Neutrophil (primary cell): ENCODE results near the gene XAB2.

Experiments used
- H3K27ac ChIP-seq: fragments of 200-600 bp; sonication (generic); 2 replicates; pipeline ENCODE4 v1.5.1; 2016; ENCODE audit warnings: mild to moderate bottlenecking, moderate library complexity
- H3K27me3 ChIP-seq: fragments of 200-600 bp; sonication (generic); 2 replicates; pipeline ENCODE4 v1.6.0; 2016; ENCODE audit warnings: mild to moderate bottlenecking
- H3K36me3 ChIP-seq: fragments of 200-600 bp; sonication (generic); 2 replicates; pipeline ENCODE4 v1.5.1; 2017
- H3K4me1 ChIP-seq, 2 experiments: fragments of 200-600 bp in 1 of 2; sonication (generic) in 1 of 2; 1 replicate in 1 of 2; 2 replicates in 1 of 2; pipeline versions ENCODE4 v1.5.1 to v1.6.1; 2013 to 2016; ENCODE audit warnings: low read depth in 1 of 2, low read length in 1 of 2, mild to moderate bottlenecking in 1 of 2, moderate library complexity in 1 of 2; ENCODE audit not compliant: control insufficient read depth in 1 of 2, insufficient read depth in 1 of 2
- H3K4me3 ChIP-seq, 2 experiments: fragments of 200-600 bp in 1 of 2; sonication (generic) in 1 of 2; 1 replicate in 1 of 2; 2 replicates in 1 of 2; pipeline ENCODE4 v1.5.1; 2013 to 2016; ENCODE audit warnings: low read depth in 1 of 2, low read length in 1 of 2, mild to moderate bottlenecking in 1 of 2, moderate library complexity in 1 of 2
- H3K9me3 ChIP-seq: fragments of 200-600 bp; sonication (generic); 2 replicates; pipeline ENCODE4 v1.5.1; 2016
- TF ChIP-seq, protein P1 (sequence below): fragments of 200-600 bp; sonication (generic); IDR thresholded peaks from 2 replicates; pipeline ENCODE4 v1.5.1; 2016; ENCODE audit warnings: antibody characterized with exemption

The XAB2 gene

DNA sequence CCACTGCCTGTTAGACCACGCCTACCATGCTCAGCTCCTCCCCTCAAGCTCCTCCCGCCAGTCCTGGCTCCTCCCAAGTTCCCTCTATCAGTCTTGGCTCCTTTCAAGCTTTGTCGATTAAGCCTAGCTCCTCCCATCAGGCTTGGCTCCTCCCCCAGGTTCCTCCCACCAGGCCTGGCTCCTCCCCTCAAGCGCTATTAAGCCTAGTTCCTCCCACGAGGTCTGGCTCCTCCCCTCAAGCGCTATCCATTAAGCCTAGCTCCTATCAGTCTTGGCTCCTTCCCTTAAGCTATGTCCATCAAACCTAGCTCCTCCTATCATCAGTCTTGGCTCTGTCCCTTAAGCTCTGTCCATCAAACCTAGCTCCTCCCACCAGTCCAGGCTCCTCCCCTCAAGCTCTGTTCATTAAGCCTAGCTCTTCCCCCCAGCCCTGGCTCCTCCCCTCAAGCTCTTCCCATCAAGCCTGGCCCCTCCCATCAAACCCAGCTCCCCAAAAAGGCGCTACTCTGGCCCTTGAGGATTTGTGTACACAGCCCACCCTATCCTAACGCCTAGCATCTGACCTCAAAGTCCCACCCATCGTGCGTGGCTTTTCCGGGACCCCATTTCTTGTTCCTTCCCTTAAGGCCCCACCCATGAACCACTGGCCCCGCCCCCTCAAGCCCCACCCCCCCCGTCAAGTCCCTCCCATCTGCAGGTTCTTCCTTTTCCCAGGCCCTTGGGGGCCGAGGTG lies 23.7 kb downstream of the XAB2 start:
- H3K9me3 ChIP-seq, result no peaks in the 10 kb centered on the region
- no peak overlapping the region for H3K27ac ChIP-seq
- no peaks in the 10 kb centered on the region for H3K4me1 ChIP-seq
- no peaks in the 10 kb centered on the region for H3K36me3 ChIP-seq
- no peak overlapping the region for H3K4me3 ChIP-seq
- TF ChIP-seq, protein P1, sequence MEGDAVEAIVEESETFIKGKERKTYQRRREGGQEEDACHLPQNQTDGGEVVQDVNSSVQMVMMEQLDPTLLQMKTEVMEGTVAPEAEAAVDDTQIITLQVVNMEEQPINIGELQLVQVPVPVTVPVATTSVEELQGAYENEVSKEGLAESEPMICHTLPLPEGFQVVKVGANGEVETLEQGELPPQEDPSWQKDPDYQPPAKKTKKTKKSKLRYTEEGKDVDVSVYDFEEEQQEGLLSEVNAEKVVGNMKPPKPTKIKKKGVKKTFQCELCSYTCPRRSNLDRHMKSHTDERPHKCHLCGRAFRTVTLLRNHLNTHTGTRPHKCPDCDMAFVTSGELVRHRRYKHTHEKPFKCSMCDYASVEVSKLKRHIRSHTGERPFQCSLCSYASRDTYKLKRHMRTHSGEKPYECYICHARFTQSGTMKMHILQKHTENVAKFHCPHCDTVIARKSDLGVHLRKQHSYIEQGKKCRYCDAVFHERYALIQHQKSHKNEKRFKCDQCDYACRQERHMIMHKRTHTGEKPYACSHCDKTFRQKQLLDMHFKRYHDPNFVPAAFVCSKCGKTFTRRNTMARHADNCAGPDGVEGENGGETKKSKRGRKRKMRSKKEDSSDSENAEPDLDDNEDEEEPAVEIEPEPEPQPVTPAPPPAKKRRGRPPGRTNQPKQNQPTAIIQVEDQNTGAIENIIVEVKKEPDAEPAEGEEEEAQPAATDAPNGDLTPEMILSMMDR, result no peak
- H3K27me3 ChIP-seq, result peaks cover 35% of the 10 kb centered on the region

DNA sequence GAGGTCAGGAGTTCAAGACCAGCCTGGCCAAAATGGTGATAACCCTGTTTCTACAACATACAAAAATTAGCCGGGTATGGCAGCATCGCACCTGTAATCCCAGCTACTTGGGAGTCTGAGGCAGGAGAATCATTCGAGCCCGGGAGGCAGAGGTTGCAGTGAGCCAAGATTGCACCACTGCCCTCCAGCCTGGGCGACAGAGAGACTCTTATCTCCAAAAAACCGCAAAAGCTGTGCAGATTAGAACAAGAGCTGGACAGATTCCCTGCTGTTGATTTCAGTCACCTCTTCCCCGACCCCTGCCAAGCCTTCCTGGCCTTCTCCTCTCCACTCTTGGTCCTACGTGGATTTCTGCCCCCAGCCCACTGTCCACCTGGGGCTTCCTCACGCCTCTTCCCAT lies 25.4 kb downstream of the XAB2 start:
- no peak overlapping the region for H3K4me3 ChIP-seq
- H3K27me3 ChIP-seq, result peaks cover 37% of the 10 kb centered on the region
- no peak overlapping the region for H3K27ac ChIP-seq
- no peaks in the 10 kb centered on the region for H3K4me1 ChIP-seq
- no peaks in the 10 kb centered on the region for H3K36me3 ChIP-seq
- no peaks in the 10 kb centered on the region for H3K9me3 ChIP-seq
- TF ChIP-seq, protein P1, result no peak

DNA sequence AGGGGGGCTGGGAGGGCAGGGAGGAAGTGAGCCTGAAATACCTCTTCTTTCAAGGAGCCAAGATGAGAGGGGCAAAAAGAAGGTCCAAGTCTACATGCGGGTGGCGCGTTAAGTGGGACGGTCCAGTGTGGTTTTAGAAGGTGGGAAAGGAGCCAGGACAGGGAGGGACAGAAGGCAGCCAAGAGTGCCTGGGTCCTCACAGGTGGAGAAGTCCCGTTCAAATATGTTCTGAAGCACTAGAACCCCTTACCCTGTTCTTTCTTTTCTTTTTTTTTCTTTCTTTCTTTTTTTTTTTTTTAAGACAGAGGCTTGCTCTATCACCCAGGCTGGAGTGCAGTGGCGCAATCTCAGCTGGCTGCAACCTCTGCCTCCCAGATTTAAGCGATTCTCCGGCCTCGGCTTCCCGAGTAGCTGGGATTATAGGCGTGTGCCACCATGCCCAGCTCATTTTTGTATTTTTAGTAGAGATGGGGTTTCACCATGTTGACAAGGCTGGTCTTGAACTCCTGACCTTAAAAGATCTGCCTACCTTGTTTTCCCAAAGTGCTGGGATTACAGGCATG lies 26.3 kb downstream of the XAB2 start:
- Histone ChIP-seq H3K4me3 (no peak overlapping the region), H3K36me3 (no peaks in the 10 kb centered on the region), H3K9me3 (no peaks in the 10 kb centered on the region), H3K27ac (no peak overlapping the region), H3K27me3 (peaks cover 46% of the 10 kb centered on the region), H3K4me1 (no peaks in the 10 kb centered on the region)
- TF ChIP-seq, protein P1, result no peak

DNA sequence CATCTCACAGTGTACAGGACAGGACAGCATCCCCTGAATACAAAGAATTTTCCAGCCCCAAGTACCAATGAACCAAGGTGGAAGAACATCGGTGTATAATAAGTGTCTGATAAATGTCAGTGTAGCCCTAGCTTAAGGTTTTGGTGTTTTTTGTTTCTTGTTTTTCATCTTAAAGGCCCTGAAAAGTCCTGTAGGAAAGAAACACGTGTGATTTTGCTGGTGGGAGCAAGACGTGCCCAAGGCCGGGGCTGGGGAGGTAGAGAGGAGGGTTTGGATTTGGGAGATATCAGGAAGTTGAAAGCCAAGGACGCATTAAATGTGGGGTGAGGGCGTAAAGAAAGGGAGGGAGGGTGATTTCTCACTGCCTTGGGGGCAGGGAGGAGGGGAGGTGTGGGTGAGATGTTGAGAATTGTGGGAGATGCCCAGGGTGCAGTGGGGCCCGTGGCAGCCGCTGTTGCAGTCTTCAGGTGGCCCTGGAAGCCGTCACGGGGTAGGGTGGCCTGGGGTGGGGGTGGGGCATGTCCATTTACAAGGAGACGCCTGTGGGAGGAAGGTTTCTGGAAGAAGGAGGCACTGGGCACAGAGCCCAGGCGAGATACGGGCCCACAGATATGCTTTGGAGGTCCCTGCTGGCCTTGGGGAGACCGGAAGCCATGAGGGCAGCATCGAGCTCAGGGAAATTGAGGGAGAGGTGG lies 27.0 kb downstream of the XAB2 start:
- Histone ChIP-seq H3K4me1 (no peaks in the 10 kb centered on the region), H3K27me3 (peaks cover 53% of the 10 kb centered on the region), H3K4me3 (no peak overlapping the region), H3K36me3 (no peaks in the 10 kb centered on the region), H3K9me3 (no peaks in the 10 kb centered on the region), H3K27ac (no peak overlapping the region)
- TF ChIP-seq, protein P1, result no peak

DNA sequence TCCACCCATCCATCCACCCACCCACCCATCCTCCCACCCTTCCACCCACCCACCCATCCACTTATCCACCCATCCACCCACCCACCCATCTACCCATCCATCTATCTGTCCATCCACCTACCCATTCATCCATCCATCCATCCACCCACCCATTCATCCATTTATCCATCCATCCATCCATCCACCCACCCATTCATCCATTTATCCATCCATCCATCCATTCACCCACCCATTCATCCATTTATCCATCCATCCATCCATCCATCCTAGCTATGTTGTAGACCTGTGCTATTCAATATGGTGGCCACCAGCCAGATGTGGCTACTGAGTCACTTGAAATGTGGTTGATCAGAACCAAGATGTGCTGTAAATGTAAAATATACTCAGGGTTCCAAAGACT lies 28.6 kb downstream of the XAB2 start:
- H3K9me3 ChIP-seq, result no peaks in the 10 kb centered on the region
- no peaks in the 10 kb centered on the region for H3K36me3 ChIP-seq
- H3K27ac ChIP-seq, result no peak overlapping the region
- H3K27me3 ChIP-seq, result peaks cover 69% of the 10 kb centered on the region
- TF ChIP-seq, protein P1, result no peak
- no peak overlapping the region for H3K4me3 ChIP-seq
- peaks cover 0 to 4% of the 10 kb centered on the region in 2 experiments for H3K4me1 ChIP-seq
